Endothelial cell of hepatic sinusoid (primary cell): ENCODE results near the gene SELENOM.

ENCODE experiments used
- in situ Hi-C: cut with HindIII; loops from 2 replicates; pipeline ENCODE4 v1.10.0; 2017; ENCODE audit warnings: low sequenced_read_pairs

SELENOM gene

DNA sequence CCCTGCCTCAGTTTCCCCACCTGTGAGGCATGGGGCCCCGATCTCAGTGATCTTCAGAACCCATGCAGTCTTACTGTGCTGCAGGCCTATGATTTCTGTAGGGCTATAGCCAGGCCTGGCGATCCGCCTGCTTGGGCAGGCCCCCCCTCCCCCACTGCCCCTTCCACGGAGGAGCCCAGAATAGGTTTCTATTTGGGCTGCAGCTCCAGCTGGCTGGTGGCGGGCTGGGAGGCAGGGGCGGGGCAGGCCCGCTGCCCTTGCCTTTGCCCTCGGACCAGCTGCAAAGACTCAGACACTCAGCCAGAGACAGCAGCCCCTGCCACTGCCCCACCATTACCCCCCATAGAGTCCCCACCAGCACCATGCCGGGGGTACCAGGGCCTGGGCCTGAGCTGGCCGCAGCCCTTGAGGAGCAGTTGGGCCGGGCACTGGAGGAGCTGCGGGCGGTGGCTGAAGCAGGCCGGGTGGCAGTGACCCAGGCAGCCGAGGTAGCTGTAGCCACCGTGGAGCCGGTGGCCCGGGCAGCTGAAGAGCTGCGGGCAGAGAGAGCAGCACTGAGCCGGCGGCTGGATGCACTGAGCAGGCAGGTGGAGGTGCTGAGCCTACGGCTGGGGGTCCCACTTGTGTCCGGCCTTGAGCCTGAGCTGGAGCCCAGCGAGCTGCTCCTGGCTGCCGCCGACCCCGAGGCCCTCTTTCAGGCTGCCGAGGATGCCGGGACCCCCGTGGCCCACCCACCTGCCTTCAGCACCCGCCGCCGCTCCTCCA, 14.1 kb downstream of the SELENOM start:
- in situ Hi-C loops = no loop called here

GRCh38 chr22:31092161-31092560, 15.2 kb downstream of the SELENOM start:
- in situ Hi-C loops = no loop called here

GRCh38 chr22:31091106-31091975, 16.0 kb downstream of the SELENOM start:
- in situ Hi-C loops = no loop called here

GRCh38 chr22:31090217-31091085, 16.9 kb downstream of the SELENOM start:
- in situ Hi-C loops = no loop called here

DNA sequence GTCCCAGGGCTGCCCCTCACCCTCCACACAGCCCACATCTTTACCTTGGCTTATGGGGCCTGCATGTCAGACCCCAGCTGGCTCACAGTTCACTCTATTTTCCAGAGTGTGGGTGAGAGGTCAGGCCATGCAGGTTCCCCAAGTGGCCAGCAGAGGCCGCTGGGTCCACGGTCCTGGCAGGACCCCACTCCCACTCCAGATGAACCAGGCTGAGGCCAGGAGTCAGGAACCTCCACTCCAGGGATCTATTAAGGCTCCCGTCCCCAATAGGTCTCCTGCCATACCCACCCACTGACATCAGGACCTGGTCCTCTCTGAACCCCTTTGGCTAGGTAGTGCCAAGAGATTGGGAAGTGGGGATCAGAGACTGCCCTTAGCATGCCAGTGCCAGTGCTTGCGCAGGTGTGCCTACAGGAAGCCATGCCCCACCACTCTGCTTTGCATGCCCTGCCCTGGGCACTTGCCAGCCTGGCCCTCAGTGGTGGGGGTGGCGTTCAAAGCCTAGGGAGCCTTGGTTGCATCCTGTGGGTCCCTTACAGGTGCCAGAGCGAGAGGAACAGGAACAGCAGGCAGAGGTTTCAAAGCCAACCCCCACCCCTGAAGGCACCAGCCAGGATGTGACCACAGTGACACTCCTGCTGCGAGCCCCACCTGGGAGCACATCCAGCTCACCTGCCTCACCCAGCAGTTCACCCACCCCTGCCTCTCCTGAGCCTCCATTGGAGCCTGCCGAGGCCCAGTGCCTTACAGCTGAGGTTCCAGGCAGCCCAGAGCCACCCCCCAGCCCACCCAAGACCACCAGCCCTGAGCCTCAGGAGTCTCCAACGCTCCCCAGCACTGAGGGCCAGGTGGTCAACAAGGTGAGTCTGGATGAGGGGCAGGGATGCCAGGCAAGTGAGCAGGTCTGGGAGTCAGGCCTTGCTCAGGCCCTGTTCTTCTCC, 17.9 kb downstream of the SELENOM start:
- in situ Hi-C loops = no loop called here

DNA sequence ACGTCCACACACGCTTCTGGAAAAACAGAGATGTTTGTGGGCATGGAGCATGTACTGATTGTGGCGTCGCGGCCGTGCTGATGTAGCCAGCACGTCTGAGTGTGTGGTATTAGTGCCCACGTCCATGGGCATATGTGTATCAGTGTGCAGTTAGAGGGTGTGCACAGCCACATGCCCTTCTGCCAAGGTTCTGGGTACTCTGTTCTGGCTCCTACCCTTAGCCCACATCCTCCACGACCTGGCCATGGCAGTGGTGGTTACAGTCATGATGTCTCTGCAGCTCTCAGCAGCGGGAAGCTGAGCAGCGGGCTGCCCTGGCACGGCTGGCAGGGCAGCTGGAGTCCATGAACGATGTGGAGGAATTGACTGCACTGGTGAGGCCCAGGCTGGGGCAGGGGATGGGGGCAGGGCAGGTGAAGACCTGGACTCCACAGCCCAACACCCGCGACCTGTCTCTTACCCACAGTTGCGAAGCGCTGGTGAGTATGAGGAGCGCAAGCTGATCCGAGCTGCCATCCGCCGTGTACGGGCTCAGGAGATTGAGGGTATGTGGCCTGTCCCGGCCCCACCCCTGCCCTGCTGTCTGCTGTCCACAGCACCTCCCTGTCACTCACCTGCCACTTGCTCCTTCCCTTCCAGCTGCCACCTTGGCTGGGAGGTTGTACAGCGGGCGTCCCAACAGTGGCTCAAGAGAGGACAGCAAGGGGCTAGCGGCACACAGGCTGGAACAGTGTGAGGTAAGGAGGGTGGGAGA, 19.0 kb downstream of the SELENOM start:
- in situ Hi-C loops = no loop called here

DNA sequence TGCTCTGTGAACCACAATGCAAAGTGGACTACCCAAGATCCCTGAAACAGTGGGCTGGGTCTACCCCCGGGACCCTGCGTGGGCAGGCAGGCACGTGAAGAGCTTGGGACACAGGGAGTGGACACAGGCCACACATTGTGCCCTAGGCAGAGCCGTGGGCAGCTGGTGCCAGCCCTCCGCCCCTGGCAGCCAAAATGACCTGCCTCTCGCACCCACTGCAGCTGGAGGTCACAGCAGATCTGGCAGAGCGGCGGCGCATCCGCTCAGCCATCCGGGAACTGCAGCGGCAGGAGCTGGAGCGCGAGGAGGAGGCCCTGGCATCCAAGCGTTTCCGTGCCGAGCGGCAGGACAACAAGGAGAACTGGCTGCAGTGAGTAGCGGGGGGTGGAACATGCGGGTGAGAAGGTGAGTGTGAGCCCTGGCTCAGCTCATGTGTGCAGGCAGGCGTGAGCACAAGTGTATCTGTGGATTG, 19.6 kb downstream of the SELENOM start:
- in situ Hi-C loops = no loop called here

GRCh38 chr22:31086703-31087330, 20.6 kb downstream of the SELENOM start:
- in situ Hi-C loops = no loop called here

GRCh38 chr22:31085928-31086327, 21.4 kb downstream of the SELENOM start:
- in situ Hi-C loops = no loop called here

- in situ Hi-C loops = no loop called here
These were observed 21.9 kb downstream of the SELENOM start for GRCh38 chr22:31085493-31085824.

DNA sequence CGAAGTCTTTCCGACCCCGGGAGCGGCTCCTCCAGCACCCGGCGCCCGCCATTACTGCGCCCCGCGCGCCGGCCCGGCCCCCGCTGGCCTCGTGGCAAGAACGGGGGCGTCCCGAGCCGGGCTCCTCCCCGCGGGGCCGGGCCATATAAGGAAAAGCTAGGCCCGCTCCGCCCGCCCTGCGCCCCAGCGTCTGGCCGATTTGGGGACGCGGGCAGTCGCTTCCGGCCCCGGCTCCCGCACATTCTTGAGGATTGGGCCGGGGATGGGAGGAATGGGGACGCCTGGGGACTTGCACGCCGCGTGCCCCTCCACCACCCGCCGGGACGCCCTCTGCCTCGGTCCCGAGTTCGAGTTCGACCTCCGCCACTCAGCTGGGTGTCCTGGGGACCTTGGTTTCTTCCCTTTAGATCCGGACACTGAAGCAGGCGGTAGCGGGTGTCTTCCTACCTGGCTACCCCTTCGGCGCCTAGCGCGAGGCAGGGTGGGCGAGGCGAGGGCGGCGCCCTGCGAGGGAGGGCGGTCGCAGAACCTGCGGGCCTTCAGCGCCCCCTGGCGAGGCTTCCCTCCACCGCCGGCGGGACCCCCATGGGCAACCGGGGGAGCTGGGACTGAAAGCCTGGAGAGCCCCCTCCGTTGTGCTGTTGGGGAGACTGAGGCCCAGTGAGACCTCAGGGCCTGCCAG, 22.4 kb downstream of the SELENOM start:
- in situ Hi-C loops = no loop called here

GRCh38 chr22:31083923-31084810, 23.2 kb downstream of the SELENOM start:
- in situ Hi-C loops = no loop called here

DNA sequence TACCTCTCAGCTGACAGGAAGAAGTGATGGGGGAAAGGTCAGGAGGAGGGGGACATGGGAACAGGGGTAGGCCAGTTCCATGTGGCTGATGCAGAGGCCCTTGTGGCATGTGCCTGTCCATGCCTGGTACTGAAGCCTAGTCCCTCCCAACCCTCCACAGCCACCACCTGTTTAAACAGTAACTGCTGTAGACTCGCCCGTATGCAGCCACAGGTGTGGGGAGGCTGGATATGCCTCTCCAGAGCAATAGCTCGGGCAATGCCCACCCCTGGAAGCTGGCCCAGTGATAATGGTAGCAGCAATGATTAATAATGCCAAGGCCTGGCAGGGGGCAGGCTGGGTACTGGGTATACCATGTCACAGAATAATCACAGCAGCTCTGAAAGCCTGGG, 24.0 kb downstream of the SELENOM start:
- in situ Hi-C loops = no loop called here

- in situ Hi-C loops = no loop called here
These were observed 24.6 kb downstream of the SELENOM start for GRCh38 chr22:31082606-31083376.

DNA sequence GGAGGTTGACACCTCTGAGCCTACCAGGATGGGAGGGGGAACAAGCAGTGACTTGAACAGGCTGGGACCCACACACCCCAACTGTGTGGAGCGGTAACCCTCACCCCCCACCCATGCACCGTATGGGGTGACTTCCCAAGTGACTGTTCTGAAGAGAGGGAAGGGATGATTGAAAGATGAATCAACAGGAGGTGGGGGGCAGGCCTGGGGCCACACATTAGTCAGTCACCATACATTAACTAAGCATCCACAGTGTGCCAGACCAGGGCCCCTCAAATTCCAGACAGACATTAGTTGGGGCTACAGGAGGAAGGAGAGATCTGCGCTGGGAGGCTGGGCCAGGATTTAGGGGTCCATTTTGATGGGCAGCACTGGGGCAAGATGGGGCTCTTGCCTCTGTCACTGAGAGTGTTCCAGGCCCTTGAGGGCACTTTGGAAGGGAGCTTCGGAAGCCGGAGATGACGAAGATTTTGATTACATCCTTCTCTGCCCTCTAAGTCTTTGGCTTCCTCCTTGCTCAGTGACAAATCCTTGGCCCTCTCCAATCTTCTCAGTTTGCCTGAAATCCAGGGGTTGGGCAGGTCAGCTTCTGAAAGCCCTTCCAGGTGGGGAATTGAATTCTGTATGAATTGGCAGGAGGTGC, 25.3 kb downstream of the SELENOM start:
- in situ Hi-C loops = no loop called here
